ENCODE measurements around the gene FAM124B. TPM values are rescaled to one million over a fixed set of nuclear protein-coding genes. Genes with fewer than 3 reads are reported as not detected.

Gene FAM124B
- total and polyA plus RNA-seq, 3 donors from 2014 or later = 0.37 to 0.80 (median 0.39) TPM

DNA sequence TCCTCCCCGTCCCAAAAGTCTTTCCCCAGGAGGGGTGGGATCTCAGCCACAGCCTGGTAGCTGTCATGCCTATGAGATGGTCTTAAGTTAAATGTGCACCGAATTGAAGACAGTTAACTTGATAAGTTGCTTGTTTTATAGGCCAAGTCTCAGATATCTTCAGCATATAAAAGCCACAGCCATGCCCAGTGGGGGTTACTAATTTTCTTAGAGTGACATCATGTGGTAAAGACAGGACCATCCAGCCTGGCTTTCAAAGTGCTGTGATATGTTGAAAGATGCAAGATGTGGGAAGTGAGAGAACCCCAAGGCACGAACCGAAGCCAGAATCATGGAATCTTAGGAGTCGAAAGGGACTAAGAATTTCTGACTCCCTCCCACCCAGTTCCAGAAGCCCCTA lies 42.1 kb upstream of the FAM124B start:
- intact Hi-C loops (cut with DNase I; ENCODE audit: low total_unique reads) = no loop called here
- Histone ChIP-seq H3K27ac (no peak overlapping the region), H3K36me3 (ENCODE audit: low read depth, missing control alignments) (no peaks in the 10 kb centered on the region), H3K4me1 (no peaks in the 10 kb centered on the region), H3K9me3 (no peaks in the 10 kb centered on the region), H3K4me3 (no peak overlapping the region), H3K27me3 (no peaks in the 10 kb centered on the region)
- DNase-seq = no peak
- WGBS, 2 donors = 63 to 81% methylated on average over 5 of the region's 5 CpGs
- no peak for TF ChIP-seq POLR2A (IDR thresholded peaks at IDR 0.05)
- TF ChIP-seq, protein P1, sequence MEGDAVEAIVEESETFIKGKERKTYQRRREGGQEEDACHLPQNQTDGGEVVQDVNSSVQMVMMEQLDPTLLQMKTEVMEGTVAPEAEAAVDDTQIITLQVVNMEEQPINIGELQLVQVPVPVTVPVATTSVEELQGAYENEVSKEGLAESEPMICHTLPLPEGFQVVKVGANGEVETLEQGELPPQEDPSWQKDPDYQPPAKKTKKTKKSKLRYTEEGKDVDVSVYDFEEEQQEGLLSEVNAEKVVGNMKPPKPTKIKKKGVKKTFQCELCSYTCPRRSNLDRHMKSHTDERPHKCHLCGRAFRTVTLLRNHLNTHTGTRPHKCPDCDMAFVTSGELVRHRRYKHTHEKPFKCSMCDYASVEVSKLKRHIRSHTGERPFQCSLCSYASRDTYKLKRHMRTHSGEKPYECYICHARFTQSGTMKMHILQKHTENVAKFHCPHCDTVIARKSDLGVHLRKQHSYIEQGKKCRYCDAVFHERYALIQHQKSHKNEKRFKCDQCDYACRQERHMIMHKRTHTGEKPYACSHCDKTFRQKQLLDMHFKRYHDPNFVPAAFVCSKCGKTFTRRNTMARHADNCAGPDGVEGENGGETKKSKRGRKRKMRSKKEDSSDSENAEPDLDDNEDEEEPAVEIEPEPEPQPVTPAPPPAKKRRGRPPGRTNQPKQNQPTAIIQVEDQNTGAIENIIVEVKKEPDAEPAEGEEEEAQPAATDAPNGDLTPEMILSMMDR (IDR thresholded peaks at IDR 0.05) = no peak

DNA sequence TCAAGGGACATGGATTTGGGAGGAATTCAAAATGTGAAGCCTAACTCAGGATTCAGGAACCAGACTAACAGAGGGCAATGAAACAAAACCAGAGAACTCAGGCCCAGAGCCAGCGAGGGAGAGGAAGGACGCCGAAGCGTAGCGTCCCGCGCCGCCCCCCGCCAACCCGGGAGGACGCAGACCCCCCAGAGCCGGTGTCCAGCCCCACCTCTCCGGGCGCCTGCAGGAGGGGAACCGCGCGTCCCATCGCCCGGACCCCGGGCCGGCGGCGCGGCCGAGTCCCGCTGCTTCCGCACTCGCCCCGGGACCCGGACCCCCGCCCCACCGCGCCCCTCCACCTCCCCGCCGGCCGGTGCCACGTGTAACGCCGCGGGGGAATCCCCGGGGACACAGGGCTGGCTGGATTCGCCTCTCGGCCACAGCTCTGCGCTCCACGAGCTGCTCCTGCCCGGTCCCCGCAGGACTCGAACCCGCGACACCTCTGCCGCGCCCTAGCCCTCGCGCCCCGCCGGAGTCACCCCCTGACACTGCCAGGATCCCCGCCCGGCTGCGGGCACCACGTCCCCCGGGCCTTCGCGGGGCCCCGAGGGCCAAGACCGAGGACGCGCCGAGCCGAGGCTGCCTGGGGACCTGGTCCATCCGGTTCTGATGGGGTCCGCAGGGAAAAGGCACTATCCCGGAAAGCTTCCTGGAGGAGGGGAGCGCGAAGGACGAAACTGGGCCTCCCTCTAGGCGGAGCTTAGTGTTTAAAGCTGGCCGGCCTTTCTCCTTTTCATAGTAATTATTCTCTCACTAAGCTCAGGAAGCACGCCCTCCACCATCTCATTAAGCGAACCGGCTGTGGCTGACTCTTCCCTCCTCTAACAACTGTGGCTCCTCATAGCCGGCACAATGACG lies 40.4 kb upstream of the FAM124B start:
- peak overlapping the region; percentile 42 to 54 for H3K4me3 ChIP-seq
- H3K9me3 ChIP-seq = no peaks in the 10 kb centered on the region
- H3K4me1 ChIP-seq = no peaks in the 10 kb centered on the region
- H3K36me3 ChIP-seq (ENCODE audit: low read depth, missing control alignments) = no peaks in the 10 kb centered on the region
- peak; percentile 21 for DNase-seq
- TF ChIP-seq POLR2A (IDR thresholded peaks at IDR 0.05) = no peak
- TF ChIP-seq, protein P1 (IDR thresholded peaks at IDR 0.05) = no peak
- intact Hi-C loops (cut with DNase I; ENCODE audit: low total_unique reads) = no loop called here
- H3K27ac ChIP-seq = no peak overlapping the region
- WGBS, 2 donors = 0 to 3% methylated on average over 10 to 46 of the region's 82 CpGs
- no peaks in the 10 kb centered on the region for H3K27me3 ChIP-seq

DNA sequence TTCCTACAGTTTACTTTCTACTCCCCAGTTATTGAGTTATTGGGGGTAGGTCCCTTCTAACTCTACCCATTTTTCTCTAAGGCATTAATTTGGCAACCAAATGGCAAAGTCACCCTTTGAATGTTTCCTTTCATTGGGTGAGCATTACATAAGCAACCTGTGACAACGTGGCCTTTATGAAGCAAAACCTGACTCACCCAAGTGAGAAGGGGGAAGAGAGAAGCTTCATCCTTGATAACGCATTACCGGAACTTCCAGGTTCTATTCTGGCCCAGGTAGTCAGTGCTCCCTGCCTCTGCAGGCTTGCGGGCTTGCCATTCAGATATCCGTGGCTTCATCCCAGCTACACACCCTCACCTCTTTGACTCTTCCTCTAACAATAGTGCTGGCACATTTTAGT lies 39.1 kb upstream of the FAM124B start:
- WGBS, 2 donors = 50 to 75% methylated on average over 5 of the region's 5 CpGs
- Histone ChIP-seq H3K27ac (no peak overlapping the region), H3K4me1 (no peaks in the 10 kb centered on the region), H3K4me3 (no peak overlapping the region), H3K27me3 (no peaks in the 10 kb centered on the region), H3K9me3 (no peaks in the 10 kb centered on the region), H3K36me3 (ENCODE audit: low read depth, missing control alignments) (no peaks in the 10 kb centered on the region)
- intact Hi-C loops (cut with DNase I; ENCODE audit: low total_unique reads) = no loop called here
- no peak for DNase-seq
- TF ChIP-seq, protein P1 (IDR thresholded peaks at IDR 0.05) = no peak
- TF ChIP-seq POLR2A (IDR thresholded peaks at IDR 0.05) = no peak

DNA sequence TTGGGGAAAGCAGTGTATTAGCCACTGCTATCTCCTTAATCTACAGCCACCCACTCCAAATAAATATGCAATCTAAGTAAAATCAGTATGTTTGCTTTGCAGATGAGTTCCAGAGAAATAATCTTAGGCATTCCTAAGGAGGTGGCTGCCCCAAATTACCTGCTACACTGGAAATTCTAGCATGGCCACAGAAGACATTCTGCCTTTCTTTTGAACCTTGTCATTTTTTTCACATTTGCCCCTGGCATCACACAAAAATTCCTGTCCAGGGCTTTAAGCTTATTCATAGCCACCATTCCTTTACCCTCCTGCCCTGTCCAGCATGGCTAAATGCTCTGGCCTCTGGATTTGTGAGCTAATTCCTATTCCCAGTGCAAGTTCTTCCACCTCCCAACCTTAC lies 36.8 kb upstream of the FAM124B start:
- intact Hi-C loops (cut with DNase I; ENCODE audit: low total_unique reads) = no loop called here
- H3K9me3 ChIP-seq = no peaks in the 10 kb centered on the region
- H3K36me3 ChIP-seq (ENCODE audit: low read depth, missing control alignments) = no peaks in the 10 kb centered on the region
- no peak for TF ChIP-seq POLR2A (IDR thresholded peaks at IDR 0.05)
- TF ChIP-seq, protein P1 (IDR thresholded peaks at IDR 0.05) = no peak
- no peak overlapping the region for H3K4me3 ChIP-seq
- no peak for DNase-seq
- H3K4me1 ChIP-seq = no peaks in the 10 kb centered on the region
- no peak overlapping the region for H3K27ac ChIP-seq
- H3K27me3 ChIP-seq = no peaks in the 10 kb centered on the region

DNA sequence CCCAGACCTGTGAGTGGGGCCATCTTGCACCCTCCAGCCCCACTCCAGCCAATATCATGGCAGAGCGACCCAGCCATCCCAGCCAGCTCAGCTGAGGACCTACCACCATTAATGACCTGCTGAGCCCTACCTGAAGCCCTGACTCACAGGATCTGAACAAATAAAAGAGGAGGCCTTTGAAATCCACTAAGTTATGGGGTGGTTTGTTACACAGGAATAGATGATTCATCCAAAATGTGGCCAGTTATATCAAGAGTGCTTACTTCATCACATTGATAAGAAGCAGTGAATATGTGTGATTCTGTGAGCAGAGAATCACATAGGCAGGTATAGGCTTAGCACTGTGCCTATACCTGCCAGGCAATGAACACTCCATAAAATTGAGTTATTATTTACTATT lies 34.7 kb upstream of the FAM124B start:
- intact Hi-C loops (cut with DNase I; ENCODE audit: low total_unique reads) = no loop called here
- WGBS, 2 donors = 100% methylated on average over 1 of the region's 1 CpG
- Histone ChIP-seq H3K9me3 (no peaks in the 10 kb centered on the region), H3K36me3 (ENCODE audit: low read depth, missing control alignments) (no peaks in the 10 kb centered on the region), H3K4me3 (no peak overlapping the region), H3K4me1 (no peaks in the 10 kb centered on the region), H3K27me3 (no peaks in the 10 kb centered on the region), H3K27ac (no peak overlapping the region)
- no peak for TF ChIP-seq POLR2A (IDR thresholded peaks at IDR 0.05)
- TF ChIP-seq, protein P1 (IDR thresholded peaks at IDR 0.05) = no peak
- DNase-seq = no peak

Data from testis (tissue), 3 donors.